GM18505 (cell line): ENCODE data around the gene MTHFD2L.

Experiments used
- ATAC-seq: cut with Tn5 transposase; IDR thresholded peaks from one replicate; pipeline ENCODE4 v1.9.1; 2021; ENCODE audit not compliant: unreplicated experiment
- POLR2A ChIP-seq: IDR thresholded peaks from 4 replicates; pipeline ENCODE4 v1.6.1; 2011; ENCODE audit warnings: borderline replicate concordance; ENCODE audit not compliant: insufficient read depth, insufficient read length; ENCODE audit errors: extremely low read depth

Gene MTHFD2L

GRCh38 chr4:74297539-74297938, 139.6 kb downstream of the MTHFD2L start:
- ATAC-seq, result no peak
- TF ChIP-seq POLR2A, result no peak

- ATAC-seq, result no peak
- no peak for TF ChIP-seq POLR2A
These were observed 146.2 kb downstream of the MTHFD2L start for GRCh38 chr4:74304095-74304625.

- no peak for ATAC-seq
- TF ChIP-seq POLR2A, result no peak
These were observed 147.1 kb downstream of the MTHFD2L start for GRCh38 chr4:74305000-74305399.

- no peak for ATAC-seq
- TF ChIP-seq POLR2A, result no peak
These were observed 149.3 kb downstream of the MTHFD2L start for GRCh38 chr4:74307170-74307569.

- no peak for ATAC-seq
- TF ChIP-seq POLR2A, result no peak
These were observed 150.3 kb downstream of the MTHFD2L start, which contains the start of gene EPGN for GRCh38 chr4:74308215-74308614. TSS of gene EPGN (plus strand) at chr4:74308470. CDS start at chr4:74308534, 64 bp downstream.

GRCh38 chr4:74309223-74309622, 151.3 kb downstream of the MTHFD2L start:
- no peak for ATAC-seq
- TF ChIP-seq POLR2A, result no peak

GRCh38 chr4:74311696-74312313, 153.9 kb downstream of the MTHFD2L start:
- ATAC-seq, result no peak
- TF ChIP-seq POLR2A, result no peak

- no peak for TF ChIP-seq POLR2A
- ATAC-seq, result no peak
These were observed 156.4 kb downstream of the MTHFD2L start for GRCh38 chr4:74314329-74314728.

GRCh38 chr4:74314944-74315343, 157.0 kb downstream of the MTHFD2L start:
- no peak for TF ChIP-seq POLR2A
- no peak for ATAC-seq

GRCh38 chr4:74315376-74315775, 157.5 kb downstream of the MTHFD2L start:
- TF ChIP-seq POLR2A, result no peak
- no peak for ATAC-seq

- no peak for TF ChIP-seq POLR2A
- no peak for ATAC-seq
These were observed 158.5 kb downstream of the MTHFD2L start for GRCh38 chr4:74316397-74316796.

- TF ChIP-seq POLR2A, result no peak
- ATAC-seq, result no peak
These were observed 159.8 kb downstream of the MTHFD2L start for GRCh38 chr4:74317616-74318246.

GRCh38 chr4:74318276-74318675, 160.4 kb downstream of the MTHFD2L start:
- TF ChIP-seq POLR2A, result no peak
- no peak for ATAC-seq

- no peak for TF ChIP-seq POLR2A
These were observed 161.6 kb downstream of the MTHFD2L start for GRCh38 chr4:74319470-74319869.

More at GRCh38 chr4:74319470-74319869, 161.6 kb downstream of the MTHFD2L start:
- no peak for ATAC-seq
